Endothelial cell of umbilical vein (primary cell): ENCODE results near the gene ZSCAN16.

ENCODE experiments used
- CTCF ChIP-seq, 2 donors: IDR thresholded peaks; 1 replicate in 1 of 2; 2 replicates in 1 of 2; pipeline ENCODE4 v1.5.1; 2011; ENCODE audit warnings: low read length in 2 of 2, mild to moderate bottlenecking in 2 of 2, moderate library complexity in 2 of 2, control low read depth in 1 of 2, inconsistent platforms in 1 of 2, low read depth in 1 of 2; ENCODE audit not compliant: insufficient read depth in 1 of 2; ENCODE audit errors: extremely low read depth in 1 of 2
- EZH2 ChIP-seq: IDR thresholded peaks from 2 replicates; pipeline ENCODE4 v1.6.1; 2012; ENCODE audit warnings: borderline replicate concordance, low read depth, mild to moderate bottlenecking, moderate library complexity, low read length, inconsistent platforms; ENCODE audit not compliant: severe bottlenecking
- FOS ChIP-seq: IDR thresholded peaks from 2 replicates; pipeline ENCODE4 v1.6.1; 2011; ENCODE audit warnings: mild to moderate bottlenecking, low read length, moderate library complexity, borderline replicate concordance; ENCODE audit not compliant: insufficient read depth
- GATA2 ChIP-seq: IDR thresholded peaks from 2 replicates; pipeline ENCODE4 v1.7.0; 2011; ENCODE audit warnings: low read depth, mild to moderate bottlenecking, moderate library complexity, mixed read lengths, low read length; ENCODE audit not compliant: insufficient read length, insufficient read depth
- JUN ChIP-seq: IDR thresholded peaks from 2 replicates; pipeline ENCODE4 v1.6.1; 2011; ENCODE audit warnings: borderline replicate concordance, low read depth; ENCODE audit not compliant: insufficient read length, insufficient read depth
- MAX ChIP-seq: IDR thresholded peaks from 2 replicates; pipeline ENCODE4 v1.6.1; 2011; ENCODE audit not compliant: insufficient read depth, insufficient read length
- MYC ChIP-seq: IDR thresholded peaks from one replicate; pipeline ENCODE4 v1.6.1; 2011; ENCODE audit warnings: mild to moderate bottlenecking, low read depth, low read length
- POLR2A ChIP-seq: IDR thresholded peaks from 2 replicates; pipeline ENCODE4 v1.6.1; 2012; ENCODE audit warnings: low read depth, mild to moderate bottlenecking, control low read depth, low read length
- POLR2AphosphoS5 ChIP-seq: IDR thresholded peaks from 2 replicates; pipeline ENCODE4 v1.6.1; 2012; ENCODE audit warnings: low read depth, mild to moderate bottlenecking, control low read depth, low read length, moderate library complexity; ENCODE audit not compliant: insufficient read depth

- TF ChIP-seq CTCF (IDR thresholded peaks at IDR 0.05; ENCODE audit: extremely low read depth in 1 of 2, insufficient read depth in 1 of 2, low read depth in 1 of 2, low read length in 2 of 2) (no peak), EZH2 (no peak), POLR2AphosphoS5 (no peak), POLR2A (no peak), JUN (no peak), MYC (no peak), MAX (no peak), GATA2 (no peak), FOS (no peak)
These were observed 15.6 kb downstream of the ZSCAN16 start for GRCh38 chr6:28139860-28140543.
